ENCODE results near the gene RBP3.

RBP3 gene

GRCh38 chr10:47346581-47347302 lies 1.4 kb upstream of the RBP3 start:
- no peak for TF ChIP-seq CTCF (IDR thresholded peaks at IDR 0.05; ENCODE audit: poor library complexity, severe bottlenecking)
- H3K27me3 ChIP-seq (ENCODE audit: insufficient read depth, poor library complexity, severe bottlenecking) = no peaks in the 10 kb centered on the region
- H3K36me3 ChIP-seq (ENCODE audit: low read depth) = no peaks in the 10 kb centered on the region
- no peaks in the 10 kb centered on the region for H3K9me3 ChIP-seq (ENCODE audit: severe bottlenecking)
- no peaks in the 10 kb centered on the region for H3K4me1 ChIP-seq (ENCODE audit: insufficient read depth, poor library complexity, severe bottlenecking)
- no peak overlapping the region for H3K4me3 ChIP-seq (ENCODE audit: severe bottlenecking)
- H3K27ac ChIP-seq (ENCODE audit: poor library complexity, severe bottlenecking) = no peak overlapping the region
- DNase-seq (ENCODE audit: low spot score) (peak; percentile 52), ATAC-seq (ENCODE audit: low read depth) (no peak)

GRCh38 chr10:47347303-47347675 lies 874 bp upstream of the RBP3 start:
- no peak for TF ChIP-seq CTCF (IDR thresholded peaks at IDR 0.05; ENCODE audit: poor library complexity, severe bottlenecking)
- Histone ChIP-seq H3K4me3 (ENCODE audit: severe bottlenecking) (no peak overlapping the region), H3K36me3 (ENCODE audit: low read depth) (no peaks in the 10 kb centered on the region), H3K27me3 (ENCODE audit: insufficient read depth, poor library complexity, severe bottlenecking) (no peaks in the 10 kb centered on the region), H3K9me3 (ENCODE audit: severe bottlenecking) (no peaks in the 10 kb centered on the region), H3K4me1 (ENCODE audit: insufficient read depth, poor library complexity, severe bottlenecking) (no peaks in the 10 kb centered on the region), H3K27ac (ENCODE audit: poor library complexity, severe bottlenecking) (no peak overlapping the region)
- DNase-seq (ENCODE audit: low spot score) = no peak
- ATAC-seq (ENCODE audit: low read depth) = no peak

- H3K9me3 ChIP-seq (ENCODE audit: severe bottlenecking) = no peaks in the 10 kb centered on the region
- ATAC-seq (ENCODE audit: low read depth) (no peak), DNase-seq (ENCODE audit: low spot score) (no peak)
- no peak for TF ChIP-seq CTCF (IDR thresholded peaks at IDR 0.05; ENCODE audit: poor library complexity, severe bottlenecking)
- H3K4me3 ChIP-seq (ENCODE audit: severe bottlenecking) = no peak overlapping the region
- no peaks in the 10 kb centered on the region for H3K36me3 ChIP-seq (ENCODE audit: low read depth)
- no peaks in the 10 kb centered on the region for H3K4me1 ChIP-seq (ENCODE audit: insufficient read depth, poor library complexity, severe bottlenecking)
- no peak overlapping the region for H3K27ac ChIP-seq (ENCODE audit: poor library complexity, severe bottlenecking)
- H3K27me3 ChIP-seq (ENCODE audit: insufficient read depth, poor library complexity, severe bottlenecking) = no peaks in the 10 kb centered on the region
Observed at GRCh38 chr10:47348661-47349470, 703 bp downstream of the RBP3 start.

GRCh38 chr10:47349516-47349915 lies 1.4 kb downstream of the RBP3 start:
- ATAC-seq (ENCODE audit: low read depth) (no peak), DNase-seq (ENCODE audit: low spot score) (peak; percentile 55)
- Histone ChIP-seq H3K4me1 (ENCODE audit: insufficient read depth, poor library complexity, severe bottlenecking) (no peaks in the 10 kb centered on the region), H3K9me3 (ENCODE audit: severe bottlenecking) (no peaks in the 10 kb centered on the region), H3K36me3 (ENCODE audit: low read depth) (no peaks in the 10 kb centered on the region), H3K27ac (ENCODE audit: poor library complexity, severe bottlenecking) (no peak overlapping the region), H3K27me3 (ENCODE audit: insufficient read depth, poor library complexity, severe bottlenecking) (no peaks in the 10 kb centered on the region), H3K4me3 (ENCODE audit: severe bottlenecking) (no peak overlapping the region)
- no peak for TF ChIP-seq CTCF (IDR thresholded peaks at IDR 0.05; ENCODE audit: poor library complexity, severe bottlenecking)

GRCh38 chr10:47349941-47350371 lies 1.8 kb downstream of the RBP3 start:
- Histone ChIP-seq H3K4me3 (ENCODE audit: severe bottlenecking) (no peak overlapping the region), H3K4me1 (ENCODE audit: insufficient read depth, poor library complexity, severe bottlenecking) (no peaks in the 10 kb centered on the region), H3K36me3 (ENCODE audit: low read depth) (no peaks in the 10 kb centered on the region), H3K27me3 (ENCODE audit: insufficient read depth, poor library complexity, severe bottlenecking) (no peaks in the 10 kb centered on the region), H3K27ac (ENCODE audit: poor library complexity, severe bottlenecking) (no peak overlapping the region), H3K9me3 (ENCODE audit: severe bottlenecking) (no peaks in the 10 kb centered on the region)
- ATAC-seq (ENCODE audit: low read depth) = no peak
- DNase-seq (ENCODE audit: low spot score) = peak; percentile 71
- TF ChIP-seq CTCF (IDR thresholded peaks at IDR 0.05; ENCODE audit: poor library complexity, severe bottlenecking) = no peak

Data from RWPE2 (cell line).